ENCODE measurements around the gene CFAP97D2. TPM values are rescaled to one million over a fixed set of nuclear protein-coding genes. Genes with fewer than 3 reads are reported as not detected.

CFAP97D2 gene
- polyA plus RNA-seq, 1 donor (not counting 4 experiments of a cell fraction or from before 2014, with no cell fraction given): not detected

GRCh38 chr13:114162533-114162922, 16.5 kb upstream of the CFAP97D2 start:
- Histone ChIP-seq H3K4me1 (ENCODE audit: control insufficient read depth, extremely low read depth, insufficient read depth, low read length) (no peaks in the 10 kb centered on the region), H3K9me1 (ENCODE audit: control insufficient read depth, extremely low read depth, insufficient read depth, low read length) (no peaks in the 10 kb centered on the region), H3K27ac (ENCODE audit: control insufficient read depth, insufficient read depth, low read length) (no peak overlapping the region), H3K36me3 (ENCODE audit: control insufficient read depth in 2 of 2, extremely low read depth in 1 of 2, insufficient read depth in 2 of 2, low read length in 2 of 2) (no peaks in the 10 kb centered on the region), H3K4me3 (ENCODE audit: control insufficient read depth in 2 of 3, extremely low read depth in 1 of 3, insufficient read depth in 2 of 3, low read depth in 1 of 3, low read length in 3 of 3) (no peak overlapping the region), H3K9ac (ENCODE audit: control insufficient read depth, extremely low read depth, insufficient read depth, low read length) (no peak overlapping the region), H2AFZ (ENCODE audit: control insufficient read depth, low read length) (no peak overlapping the region), H3K4me2 (ENCODE audit: control insufficient read depth, extremely low read depth, insufficient read depth, low read depth, low read length) (no peak overlapping the region), H3K27me3 (ENCODE audit: control insufficient read depth, extremely low read depth, insufficient read depth, low read length) (peaks cover 35% of the 10 kb centered on the region), H3K9me3 (ENCODE audit: control insufficient read depth, low read depth, low read length) (no peaks in the 10 kb centered on the region), H3K79me2 (ENCODE audit: control insufficient read depth, insufficient read depth, low read length) (no peaks in the 10 kb centered on the region), H4K20me1 (ENCODE audit: control insufficient read depth, extremely low read depth, insufficient read depth, low read length) (peaks cover 2% of the 10 kb centered on the region)
- dilution Hi-C loops (cut with MboI; ENCODE audit: extremely low pct_ligation_motif_present, low sequenced_read_pairs): loop anchor here (10.0 kb wide), 1 partner anchor 108 kb away; no protein-coding TSS in a partner anchor
- no peak for TF ChIP-seq EZH2 (IDR thresholded peaks at IDR 0.05; ENCODE audit: low read length)
- no peak for TF ChIP-seq CTCF (optimal IDR thresholded peaks at IDR 0.05 in 1 of 3, IDR thresholded peaks at IDR 0.05 in 1 of 3, conservative IDR thresholded peaks at IDR 0.05 in 1 of 3; ENCODE audit: extremely low read depth in 1 of 3, insufficient read depth in 2 of 3, low read length in 3 of 3)
- DNase-seq (ENCODE audit: low read depth, low spot score): no peak
- no peak for FAIRE-seq

- H3K9ac ChIP-seq (ENCODE audit: control insufficient read depth, extremely low read depth, insufficient read depth, low read length): no peak overlapping the region
- no peaks in the 10 kb centered on the region for H3K79me2 ChIP-seq (ENCODE audit: control insufficient read depth, insufficient read depth, low read length)
- H3K27me3 ChIP-seq (ENCODE audit: control insufficient read depth, extremely low read depth, insufficient read depth, low read length): peaks cover 38% of the 10 kb centered on the region
- no peak overlapping the region for H3K4me3 ChIP-seq (ENCODE audit: control insufficient read depth in 2 of 3, extremely low read depth in 1 of 3, insufficient read depth in 2 of 3, low read depth in 1 of 3, low read length in 3 of 3)
- no peak overlapping the region for H3K4me2 ChIP-seq (ENCODE audit: control insufficient read depth, extremely low read depth, insufficient read depth, low read depth, low read length)
- no peak overlapping the region for H2AFZ ChIP-seq (ENCODE audit: control insufficient read depth, low read length)
- DNase-seq (ENCODE audit: low read depth, low spot score) (no peak), FAIRE-seq (no peak)
- no peaks in the 10 kb centered on the region for H3K9me1 ChIP-seq (ENCODE audit: control insufficient read depth, extremely low read depth, insufficient read depth, low read length)
- H3K36me3 ChIP-seq (ENCODE audit: control insufficient read depth in 2 of 2, extremely low read depth in 1 of 2, insufficient read depth in 2 of 2, low read length in 2 of 2): no peaks in the 10 kb centered on the region
- TF ChIP-seq EZH2 (IDR thresholded peaks at IDR 0.05; ENCODE audit: low read length): no peak
- no peak for TF ChIP-seq CTCF (optimal IDR thresholded peaks at IDR 0.05 in 1 of 3, IDR thresholded peaks at IDR 0.05 in 1 of 3, conservative IDR thresholded peaks at IDR 0.05 in 1 of 3; ENCODE audit: extremely low read depth in 1 of 3, insufficient read depth in 2 of 3, low read length in 3 of 3)
- no peaks in the 10 kb centered on the region for H3K4me1 ChIP-seq (ENCODE audit: control insufficient read depth, extremely low read depth, insufficient read depth, low read length)
- H4K20me1 ChIP-seq (ENCODE audit: control insufficient read depth, extremely low read depth, insufficient read depth, low read length): peaks cover 2% of the 10 kb centered on the region
- dilution Hi-C loops (cut with MboI; ENCODE audit: extremely low pct_ligation_motif_present, low sequenced_read_pairs): loop anchor here (10.0 kb wide), 1 partner anchor 109 kb away; no protein-coding TSS in a partner anchor
- H3K27ac ChIP-seq (ENCODE audit: control insufficient read depth, insufficient read depth, low read length): no peak overlapping the region
- H3K9me3 ChIP-seq (ENCODE audit: control insufficient read depth, low read depth, low read length): no peaks in the 10 kb centered on the region
These were observed 15.0 kb upstream of the CFAP97D2 start for GRCh38 chr13:114164053-114164452.

Data from keratinocyte (primary cell).